DMS114 treated with DMSO at 0.1 percent for 48 hours (cell line): ENCODE results near the gene PRKAR1B.
"Not testable (repeated sequence)": the region's sequence is repeated elsewhere in the genome, so short reads cannot be mapped to it uniquely, and the experiment has no call there.

Experiments
- DNase-seq: peaks from one replicate; lab custom pipeline; 2025; ENCODE audit not compliant: unreplicated experiment; lab: John Stamatoyannopoulos, UW

The PRKAR1B gene

GRCh38 chr7:757741-758163, 30.7 kb upstream of the PRKAR1B start:
- DNase-seq, result no peak

- no peak for DNase-seq
Measured at GRCh38 chr7:756928-757560, 30.0 kb upstream of the PRKAR1B start.

GRCh38 chr7:756231-756927, 29.3 kb upstream of the PRKAR1B start:
- DNase-seq, result no peak

GRCh38 chr7:755413-755805, 28.3 kb upstream of the PRKAR1B start:
- DNase-seq, result no peak

GRCh38 chr7:754531-755412, 27.7 kb upstream of the PRKAR1B start:
- no peak for DNase-seq

DNA sequence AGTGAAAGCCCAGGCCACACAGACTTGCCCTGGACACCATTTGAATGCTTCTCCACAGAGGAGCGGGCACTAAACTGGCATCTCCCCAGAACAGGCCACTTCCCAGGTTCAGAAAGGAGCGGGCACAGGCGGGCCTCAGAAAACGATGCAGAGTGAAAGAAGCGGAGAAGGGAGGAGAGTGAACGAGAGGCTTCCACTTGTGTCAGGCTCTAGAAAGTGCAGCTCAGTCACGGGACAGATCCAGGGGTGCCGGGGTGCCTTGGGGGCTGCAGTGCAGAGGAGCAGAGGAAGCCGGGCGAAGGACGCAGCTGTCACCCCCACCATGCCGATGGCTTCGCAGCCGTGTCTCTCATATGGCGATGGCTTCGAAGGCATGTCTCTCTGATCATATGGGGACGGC, 26.1 kb upstream of the PRKAR1B start:
- DNase-seq, result no peak

DNA sequence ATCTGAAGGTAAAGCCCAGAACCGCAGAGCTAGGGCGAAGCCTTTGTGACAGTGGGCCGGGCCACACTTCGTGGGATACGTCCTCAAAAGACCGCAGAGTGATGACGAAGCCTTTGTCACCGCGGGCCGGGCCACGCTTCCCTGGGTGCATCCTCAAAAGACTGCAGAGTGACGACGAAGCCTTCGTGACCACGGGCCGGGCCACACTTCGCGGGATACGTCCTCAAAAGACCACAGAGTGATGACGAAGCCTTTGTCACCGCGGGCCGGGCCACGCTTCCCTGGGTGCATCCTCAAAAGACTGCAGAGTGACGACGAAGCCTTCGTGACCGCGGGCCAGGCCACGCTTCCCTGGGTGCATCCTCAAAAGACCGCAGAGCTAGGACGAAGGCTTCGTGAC, 25.2 kb upstream of the PRKAR1B start:
- not testable (repeated sequence) for DNase-seq

GRCh38 chr7:751826-752225, 24.7 kb upstream of the PRKAR1B start:
- DNase-seq, result no peak

DNA sequence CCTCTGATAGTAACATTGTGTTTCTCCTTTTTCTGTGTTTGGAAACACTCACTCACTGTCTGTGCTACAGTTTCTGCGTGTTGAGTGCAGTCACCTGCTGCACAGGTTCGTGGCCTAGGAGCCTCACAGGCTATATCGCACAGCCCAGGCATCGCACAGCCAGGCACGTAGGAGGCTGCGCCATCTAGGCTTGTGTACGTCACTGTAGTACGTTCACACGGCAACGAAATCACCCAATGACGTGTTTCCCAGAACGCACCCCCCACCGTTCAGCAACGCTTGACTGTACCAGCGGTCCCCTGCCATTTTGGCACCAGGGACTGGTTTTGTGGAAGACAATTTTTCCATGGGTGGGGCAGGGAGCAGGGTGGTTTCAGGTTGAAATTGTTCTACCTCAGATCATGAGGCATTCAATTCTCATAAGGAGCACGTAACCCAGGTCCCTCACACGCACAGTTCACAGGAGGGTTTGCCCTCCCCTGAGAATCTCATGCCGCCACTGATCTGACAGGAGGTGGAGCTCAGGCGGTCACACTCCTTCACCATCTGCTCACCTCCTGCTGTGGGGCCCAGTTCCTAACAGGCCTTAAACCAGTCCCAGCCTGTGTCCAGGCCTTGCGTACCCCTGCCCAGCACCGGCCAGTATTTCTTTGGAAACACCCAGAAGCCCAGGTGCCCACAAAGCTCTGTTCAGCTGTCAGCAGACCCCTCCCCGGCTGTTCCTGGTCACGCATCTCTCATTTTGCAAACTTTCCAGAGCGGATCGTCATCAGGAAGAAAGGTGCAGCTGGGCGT, 23.2 kb upstream of the PRKAR1B start:
- no peak for DNase-seq

DNA sequence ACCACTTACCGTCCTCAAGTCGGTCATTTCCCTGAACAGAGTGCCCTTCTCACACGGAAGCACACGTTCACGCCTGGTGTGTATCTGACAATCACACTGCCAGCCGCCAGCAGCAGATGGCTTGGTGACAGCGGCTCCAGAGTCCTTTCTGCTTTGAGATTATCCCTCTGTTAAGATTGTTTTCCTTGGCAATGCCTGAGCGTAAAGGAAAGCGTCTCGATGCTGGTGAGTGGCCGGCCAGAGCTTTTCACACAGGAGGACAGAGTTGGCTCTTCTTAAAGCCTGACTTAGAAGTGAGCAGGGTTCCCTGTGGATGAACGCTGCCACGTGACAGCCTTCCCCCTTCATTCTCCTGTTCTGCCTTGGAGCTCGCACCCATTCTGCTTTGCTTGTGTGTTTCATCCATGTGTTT, 22.1 kb upstream of the PRKAR1B start:
- no peak for DNase-seq

DNA sequence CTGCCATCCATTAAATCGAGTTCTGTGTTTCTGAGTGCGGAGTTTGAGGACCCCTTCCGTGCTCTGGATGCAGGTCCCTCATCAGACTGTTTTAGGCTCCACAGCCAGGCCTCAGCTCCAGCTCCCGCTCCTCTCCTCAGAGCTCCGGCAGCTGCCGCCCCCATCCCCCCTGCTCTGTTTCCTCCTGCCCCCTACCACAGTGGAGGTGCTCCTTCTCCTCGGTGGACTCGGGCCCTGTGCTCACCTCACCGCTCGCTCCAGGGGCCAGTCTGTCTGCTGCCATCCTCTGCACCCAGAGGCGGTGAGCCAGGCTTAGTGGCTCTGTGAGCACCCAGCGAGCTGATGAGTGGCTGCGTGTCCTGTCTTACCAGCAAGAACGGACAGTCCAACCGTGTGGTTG, 21.4 kb upstream of the PRKAR1B start:
- DNase-seq, result no peak

- DNase-seq, result no peak
Measured at GRCh38 chr7:747186-747585, 20.1 kb upstream of the PRKAR1B start.

GRCh38 chr7:746155-747061, 19.3 kb upstream of the PRKAR1B start:
- DNase-seq, result no peak

- no peak for DNase-seq
Measured at GRCh38 chr7:745431-746154, 18.5 kb upstream of the PRKAR1B start.

GRCh38 chr7:744854-745430, 17.9 kb upstream of the PRKAR1B start:
- DNase-seq, result no peak

GRCh38 chr7:744128-744520, 17.0 kb upstream of the PRKAR1B start:
- not testable (repeated sequence) for DNase-seq

DNA sequence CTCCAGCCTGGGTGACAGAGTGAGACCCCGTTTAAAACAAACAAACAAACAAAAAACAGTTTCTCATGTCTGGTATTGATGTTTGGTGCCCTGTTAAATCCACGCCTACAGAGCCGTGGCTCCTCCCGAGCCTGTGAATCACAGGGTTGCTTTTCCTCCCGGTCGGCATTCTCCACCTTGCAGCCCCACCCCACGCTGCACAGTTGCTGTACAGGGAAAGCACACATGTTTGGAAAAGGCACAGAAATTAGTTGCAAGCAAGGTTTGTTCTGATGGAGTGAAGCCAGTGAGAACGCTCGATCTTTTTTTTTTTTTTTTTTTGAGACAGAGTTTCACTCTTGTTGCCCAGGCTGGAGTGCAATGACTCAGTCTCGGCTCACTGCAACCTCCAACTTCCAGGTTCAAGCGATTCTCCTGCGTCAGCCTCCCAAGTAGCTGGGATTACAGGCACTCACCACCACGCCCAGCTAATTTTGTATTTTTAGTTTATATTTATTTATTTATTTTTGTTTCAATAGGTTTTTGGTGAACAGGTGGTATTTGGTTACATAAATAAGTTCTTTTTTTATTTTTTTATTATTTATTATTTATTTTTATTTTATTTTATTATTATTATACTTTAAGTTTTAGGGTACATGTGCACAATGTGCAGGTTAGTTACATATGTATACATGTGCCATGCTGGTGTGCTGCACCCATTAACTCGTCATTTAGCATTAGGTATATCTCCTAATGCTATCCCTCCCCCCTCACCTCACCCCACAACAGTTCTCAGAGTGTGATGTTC, 16.5 kb upstream of the PRKAR1B start:
- DNase-seq, result not testable (repeated sequence)

- no peak for DNase-seq
Measured at GRCh38 chr7:742791-743190, 15.7 kb upstream of the PRKAR1B start.
